ENCODE measurements around the gene VRK3.
"Not testable (repeated sequence)": the region's sequence is repeated elsewhere in the genome, so short reads cannot be mapped to it uniquely, and the experiment has no call there.

VRK3 gene, protein sequence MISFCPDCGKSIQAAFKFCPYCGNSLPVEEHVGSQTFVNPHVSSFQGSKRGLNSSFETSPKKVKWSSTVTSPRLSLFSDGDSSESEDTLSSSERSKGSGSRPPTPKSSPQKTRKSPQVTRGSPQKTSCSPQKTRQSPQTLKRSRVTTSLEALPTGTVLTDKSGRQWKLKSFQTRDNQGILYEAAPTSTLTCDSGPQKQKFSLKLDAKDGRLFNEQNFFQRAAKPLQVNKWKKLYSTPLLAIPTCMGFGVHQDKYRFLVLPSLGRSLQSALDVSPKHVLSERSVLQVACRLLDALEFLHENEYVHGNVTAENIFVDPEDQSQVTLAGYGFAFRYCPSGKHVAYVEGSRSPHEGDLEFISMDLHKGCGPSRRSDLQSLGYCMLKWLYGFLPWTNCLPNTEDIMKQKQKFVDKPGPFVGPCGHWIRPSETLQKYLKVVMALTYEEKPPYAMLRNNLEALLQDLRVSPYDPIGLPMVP

DNA sequence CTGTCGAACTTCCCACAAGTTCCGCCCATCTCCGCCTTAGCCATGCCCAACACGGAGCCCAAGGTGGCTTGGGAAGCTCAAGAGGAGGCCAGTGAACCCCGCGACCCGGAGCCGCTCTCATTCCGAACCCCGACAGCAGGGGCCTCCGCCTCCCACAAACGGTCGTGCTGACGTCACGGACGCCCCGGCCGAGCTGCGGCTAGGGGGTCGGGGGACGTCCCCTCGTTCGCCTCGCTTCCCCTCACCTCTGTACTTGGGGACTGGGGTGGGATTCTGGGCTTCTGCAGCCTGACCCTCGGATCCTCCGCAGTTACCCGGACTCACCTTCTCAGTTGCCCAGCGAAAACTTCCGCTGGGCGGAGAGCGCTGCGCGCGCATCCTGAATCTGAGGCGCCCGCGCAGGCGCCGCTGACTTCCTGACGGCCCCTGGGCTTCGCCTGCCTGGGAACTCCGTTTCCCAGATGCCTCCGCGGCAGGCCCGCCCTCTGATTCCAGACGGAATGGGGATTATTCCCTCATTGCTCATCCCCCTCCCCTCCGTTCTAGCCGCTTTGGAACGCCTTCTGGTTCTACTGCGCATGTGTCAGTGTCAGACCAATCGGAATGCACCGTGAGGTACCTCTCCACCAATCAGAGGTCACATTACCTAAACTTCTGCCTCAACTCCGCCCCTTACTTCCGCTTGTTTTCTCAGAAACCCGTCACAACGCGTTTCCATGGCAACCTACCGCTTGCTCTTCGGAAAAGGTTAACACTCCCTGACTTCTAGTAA, at the start of gene VRK3:
Gene VRK3 (minus strand): TSS at position 351 of the 772 bp plus-strand sequence. CDS start 9,210 bp downstream, outside the sequence.
- Mint-ChIP-seq H3K27ac (ENCODE audit: low read depth) (peak within 1 kb of the TSS; percentile 99), H3K36me3 (ENCODE audit: insufficient read depth) (peaks cover 23% of the 10 kb centered on the region), H3K4me3 (peak within 1 kb of the TSS; percentile 92), H3K27me3 (no peaks in the 10 kb centered on the region), H3K9me3 (no peaks in the 10 kb centered on the region), H3K4me1 (peaks cover 49% of the 10 kb centered on the region)
- DNase-seq (ENCODE audit: low spot score in 2 of 2) (peak; percentile 92 to 100), ATAC-seq (replicated peaks; ENCODE audit: extremely low read depth, poor library complexity, severe bottlenecking) (peak; percentile 88)

DNA sequence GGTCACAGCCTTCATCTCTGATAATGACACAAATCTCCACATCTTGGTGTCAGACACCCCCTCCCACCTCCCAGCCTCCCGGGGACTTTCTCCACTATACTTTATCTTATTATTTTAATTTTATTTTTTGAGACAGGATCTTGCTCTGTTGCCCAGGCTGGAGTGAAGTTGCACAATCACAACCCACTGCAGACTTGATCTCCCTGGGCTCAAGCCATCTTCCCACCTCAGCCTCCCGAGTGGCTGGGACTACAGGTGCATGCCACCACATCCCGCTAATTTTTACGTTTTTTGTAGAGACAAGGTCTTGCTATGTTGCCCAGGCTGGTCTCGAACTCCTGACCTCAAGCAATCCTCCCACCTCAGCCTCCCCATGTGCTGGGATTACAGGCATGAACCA, 43.2 kb upstream of the VRK3 start:
- H3K27ac Mint-ChIP-seq (ENCODE audit: low read depth); H3K4me3 Mint-ChIP-seq; H3K36me3 Mint-ChIP-seq (ENCODE audit: insufficient read depth); ATAC-seq (replicated peaks; ENCODE audit: extremely low read depth, poor library complexity, severe bottlenecking); DNase-seq (ENCODE audit: low spot score in 2 of 2); H3K9me3 Mint-ChIP-seq; H3K4me1 Mint-ChIP-seq: not testable (repeated sequence)
- peaks cover 33% of the 10 kb centered on the region for H3K27me3 Mint-ChIP-seq

DNA sequence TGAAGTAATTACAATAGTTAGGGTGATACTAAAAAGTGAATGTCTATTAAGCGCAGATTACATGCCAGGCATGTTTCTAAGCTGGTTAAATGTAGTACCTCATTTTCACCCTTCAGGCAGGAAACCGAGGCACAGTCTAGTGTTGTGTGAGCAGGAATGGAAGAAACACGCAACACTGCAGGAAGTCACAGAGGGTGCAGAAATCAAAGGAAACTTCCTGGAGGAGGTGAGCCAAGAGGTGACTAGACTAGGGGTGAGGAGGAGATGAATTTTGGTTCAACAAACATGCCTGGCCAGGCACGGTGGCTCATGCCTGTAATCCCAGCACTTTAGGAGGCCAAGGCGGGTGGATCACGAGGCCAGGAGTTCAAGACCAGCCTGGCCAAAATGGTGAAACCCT, 42.4 kb upstream of the VRK3 start:
- Mint-ChIP-seq H3K4me3 (no peak overlapping the region), H3K27ac (ENCODE audit: low read depth) (no peak overlapping the region)

DNA sequence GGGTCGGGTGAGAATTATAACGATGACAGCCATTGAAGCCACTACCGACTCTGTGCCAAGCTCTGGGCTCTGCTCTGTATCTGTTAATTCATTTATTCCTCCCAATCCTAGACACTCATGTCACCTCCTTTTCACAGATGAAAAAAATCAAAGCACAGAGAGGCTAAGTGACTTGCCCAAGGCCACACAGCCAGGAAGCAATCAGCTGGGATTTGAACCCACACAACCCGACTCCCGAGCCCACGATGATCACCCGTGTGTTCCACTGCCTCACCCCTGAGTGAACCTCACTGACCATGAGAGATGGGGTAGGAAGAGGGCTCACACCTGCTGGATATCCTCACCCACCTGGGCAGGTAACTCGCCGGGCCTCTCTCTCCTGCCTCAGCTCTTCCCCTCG, 40.8 kb upstream of the VRK3 start:
- DNase-seq (ENCODE audit: low spot score in 2 of 2) (no peak), ATAC-seq (replicated peaks; ENCODE audit: extremely low read depth, poor library complexity, severe bottlenecking) (no peak)
- Mint-ChIP-seq H3K4me3 (no peak overlapping the region), H3K36me3 (ENCODE audit: insufficient read depth) (no peaks in the 10 kb centered on the region), H3K27me3 (peaks cover 33% of the 10 kb centered on the region), H3K4me1 (no peaks in the 10 kb centered on the region), H3K27ac (ENCODE audit: low read depth) (no peak overlapping the region), H3K9me3 (no peaks in the 10 kb centered on the region)

More for the DNA sequence above, 42.4 kb upstream of the VRK3 start:
- DNase-seq (ENCODE audit: low spot score in 2 of 2), result no peak
- H3K4me1 Mint-ChIP-seq, result no peaks in the 10 kb centered on the region
- no peaks in the 10 kb centered on the region for H3K36me3 Mint-ChIP-seq (ENCODE audit: insufficient read depth)
- H3K9me3 Mint-ChIP-seq, result no peaks in the 10 kb centered on the region
- ATAC-seq (replicated peaks; ENCODE audit: extremely low read depth, poor library complexity, severe bottlenecking), result no peak
- H3K27me3 Mint-ChIP-seq, result peaks cover 33% of the 10 kb centered on the region

DNA sequence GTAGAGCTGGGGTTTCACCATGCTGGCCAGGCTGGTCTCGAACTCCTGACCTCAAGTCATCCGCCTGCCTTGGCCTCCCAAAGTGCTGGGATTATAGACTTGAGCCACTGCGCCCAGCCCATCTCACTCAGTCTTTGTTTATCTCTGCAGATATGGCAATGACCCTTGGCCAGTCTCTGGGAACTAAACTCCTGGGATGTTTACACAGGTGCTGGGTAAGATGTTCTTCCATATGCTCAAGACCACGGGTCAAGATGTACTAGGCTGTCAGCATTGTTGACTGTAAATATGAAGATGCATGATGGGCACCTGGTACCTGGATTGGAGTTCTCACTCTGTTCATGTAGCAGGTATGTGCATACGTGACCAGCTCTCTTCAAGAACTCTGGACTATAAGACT, 36.5 kb upstream of the VRK3 start:
- H3K27me3 Mint-ChIP-seq, result peaks cover 24% of the 10 kb centered on the region
- no peak for ATAC-seq (replicated peaks; ENCODE audit: extremely low read depth, poor library complexity, severe bottlenecking)
- no peak overlapping the region for H3K27ac Mint-ChIP-seq (ENCODE audit: low read depth)
- no peak overlapping the region for H3K4me3 Mint-ChIP-seq
- no peaks in the 10 kb centered on the region for H3K9me3 Mint-ChIP-seq
- no peaks in the 10 kb centered on the region for H3K36me3 Mint-ChIP-seq (ENCODE audit: insufficient read depth)
- no peak for DNase-seq (ENCODE audit: low spot score in 2 of 2)
- H3K4me1 Mint-ChIP-seq, result no peaks in the 10 kb centered on the region

DNA sequence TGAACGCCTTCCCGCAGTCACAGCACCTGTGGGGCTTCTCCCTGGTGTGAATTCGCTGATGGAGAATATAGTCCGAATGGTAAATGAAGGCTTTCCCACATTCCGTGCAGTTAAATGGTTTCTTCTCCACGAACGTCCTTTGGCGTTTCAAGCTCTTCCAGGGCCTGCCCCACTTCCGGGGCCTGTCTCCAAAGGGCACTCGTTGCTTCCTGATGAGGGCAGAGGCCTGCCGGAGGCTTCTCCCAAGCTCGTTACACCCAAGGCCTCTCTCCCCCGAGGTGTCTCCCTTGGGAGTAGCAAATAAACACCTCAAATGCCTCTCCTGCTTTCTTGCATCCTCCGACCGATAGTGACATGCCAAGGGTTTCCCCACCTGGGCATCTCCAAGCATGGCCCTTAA, 34.9 kb upstream of the VRK3 start:
- Mint-ChIP-seq H3K27ac (ENCODE audit: low read depth) (no peak overlapping the region), H3K9me3 (no peaks in the 10 kb centered on the region), H3K27me3 (peaks cover 12% of the 10 kb centered on the region), H3K4me3 (no peak overlapping the region), H3K4me1 (no peaks in the 10 kb centered on the region), H3K36me3 (ENCODE audit: insufficient read depth) (no peaks in the 10 kb centered on the region)
- no peak for DNase-seq (ENCODE audit: low spot score in 2 of 2)
- no peak for ATAC-seq (replicated peaks; ENCODE audit: extremely low read depth, poor library complexity, severe bottlenecking)

DNA sequence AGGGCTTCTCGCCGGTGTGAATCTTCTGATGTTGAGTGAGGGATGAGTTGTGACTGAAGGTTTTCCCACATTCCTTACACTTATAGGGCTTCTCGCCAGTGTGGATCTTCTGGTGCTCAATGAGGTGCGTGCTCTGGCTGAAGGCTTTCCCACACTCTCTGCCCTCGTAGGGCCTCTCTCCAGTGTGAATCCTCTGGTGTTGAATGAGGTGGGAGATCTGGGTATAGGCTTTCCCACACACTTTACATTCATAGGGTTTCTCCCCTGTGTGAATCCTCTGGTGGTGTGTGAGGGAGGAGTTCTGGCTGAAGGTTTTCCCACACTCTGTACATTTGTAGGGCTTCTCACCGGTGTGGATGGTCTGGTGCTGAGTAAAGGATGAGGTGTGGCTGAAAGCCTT, 33.9 kb upstream of the VRK3 start:
- ATAC-seq (replicated peaks; ENCODE audit: extremely low read depth, poor library complexity, severe bottlenecking) (no peak), DNase-seq (ENCODE audit: low spot score in 2 of 2) (no peak)
- Mint-ChIP-seq H3K4me3 (no peak overlapping the region), H3K4me1 (no peaks in the 10 kb centered on the region), H3K27me3 (peaks cover 2% of the 10 kb centered on the region), H3K27ac (ENCODE audit: low read depth) (no peak overlapping the region), H3K9me3 (no peaks in the 10 kb centered on the region), H3K36me3 (ENCODE audit: insufficient read depth) (no peaks in the 10 kb centered on the region)

DNA sequence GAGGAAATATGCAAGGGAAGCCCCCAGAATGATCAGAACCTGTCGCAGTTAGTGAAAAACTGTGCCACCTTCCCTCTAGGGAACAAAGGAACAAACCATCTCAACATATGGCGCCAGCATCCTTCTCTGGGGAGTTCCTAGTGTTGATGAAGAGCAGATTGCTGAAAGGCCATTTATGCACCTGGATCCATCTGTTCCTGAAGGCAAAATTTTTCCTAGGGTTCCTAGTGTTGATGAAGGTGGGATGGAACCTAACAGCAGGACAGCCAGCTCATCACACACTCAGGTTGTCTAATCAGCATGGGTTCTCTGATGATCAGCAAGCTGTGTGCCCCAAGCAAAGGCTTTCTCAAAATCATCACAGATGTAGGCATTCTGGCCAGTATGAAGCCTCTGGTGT, 33.3 kb upstream of the VRK3 start:
- H3K4me3 Mint-ChIP-seq, result no peak overlapping the region

DNA sequence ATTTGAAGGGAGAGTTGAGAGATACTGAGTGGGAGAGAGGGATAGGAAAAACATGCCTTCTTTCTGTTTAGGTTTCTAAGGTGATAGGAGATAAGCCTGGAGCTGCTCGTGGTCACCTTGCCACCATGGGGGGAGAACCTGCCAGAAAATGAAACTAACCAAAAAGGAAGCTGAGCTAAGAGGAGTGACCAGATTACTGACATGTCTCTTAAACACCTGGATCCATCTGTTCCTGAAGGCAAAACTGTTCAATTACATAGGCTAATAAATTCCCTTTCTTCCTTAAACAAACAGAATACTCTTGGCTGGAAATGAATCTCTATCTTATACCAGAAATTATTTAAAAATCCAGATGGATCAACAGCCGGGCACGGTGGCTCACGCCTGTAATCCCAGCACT, 27.9 kb upstream of the VRK3 start:
- no peaks in the 10 kb centered on the region for H3K27me3 Mint-ChIP-seq
- DNase-seq (ENCODE audit: low spot score in 2 of 2) (no peak), ATAC-seq (replicated peaks; ENCODE audit: extremely low read depth, poor library complexity, severe bottlenecking) (no peak)
- no peak overlapping the region for H3K27ac Mint-ChIP-seq (ENCODE audit: low read depth)
- H3K4me3 Mint-ChIP-seq, result no peak overlapping the region
- H3K4me1 Mint-ChIP-seq, result peaks cover 14% of the 10 kb centered on the region
- H3K36me3 Mint-ChIP-seq (ENCODE audit: insufficient read depth), result peaks cover 2% of the 10 kb centered on the region
- H3K9me3 Mint-ChIP-seq, result no peaks in the 10 kb centered on the region

More for the DNA sequence above, 33.3 kb upstream of the VRK3 start:
- Mint-ChIP-seq H3K27me3 (no peaks in the 10 kb centered on the region), H3K9me3 (no peaks in the 10 kb centered on the region), H3K27ac (ENCODE audit: low read depth) (no peak overlapping the region), H3K4me1 (no peaks in the 10 kb centered on the region), H3K36me3 (ENCODE audit: insufficient read depth) (no peaks in the 10 kb centered on the region)
- DNase-seq (ENCODE audit: low spot score in 2 of 2) (no peak), ATAC-seq (replicated peaks; ENCODE audit: extremely low read depth, poor library complexity, severe bottlenecking) (no peak)

DNA sequence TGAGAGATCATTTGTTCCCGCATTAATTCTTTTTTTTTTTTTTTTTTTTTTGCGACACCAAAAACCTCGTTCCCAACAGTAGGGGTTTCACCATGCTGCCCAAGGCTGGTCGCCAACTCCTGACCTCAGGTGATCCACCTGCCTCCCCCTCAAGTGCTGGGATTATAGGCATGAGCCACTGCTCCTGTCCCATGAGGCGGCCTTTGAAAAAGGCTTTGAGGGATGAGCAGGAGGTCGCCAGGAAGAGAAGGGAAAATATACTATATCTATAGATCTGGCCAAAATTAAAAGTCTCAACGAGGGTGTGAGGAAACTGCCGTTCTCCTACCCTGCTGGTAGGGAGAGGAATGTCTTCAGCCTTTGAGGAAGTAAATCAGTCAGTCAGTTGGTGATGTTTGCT, 26.8 kb upstream of the VRK3 start:
- peaks cover 14% of the 10 kb centered on the region for H3K4me1 Mint-ChIP-seq
- H3K9me3 Mint-ChIP-seq, result no peaks in the 10 kb centered on the region
- H3K36me3 Mint-ChIP-seq (ENCODE audit: insufficient read depth), result peaks cover 2% of the 10 kb centered on the region
- no peak overlapping the region for H3K27ac Mint-ChIP-seq (ENCODE audit: low read depth)
- H3K4me3 Mint-ChIP-seq, result no peak overlapping the region
- DNase-seq (ENCODE audit: low spot score in 2 of 2), result no peak
- no peaks in the 10 kb centered on the region for H3K27me3 Mint-ChIP-seq
- no peak for ATAC-seq (replicated peaks; ENCODE audit: extremely low read depth, poor library complexity, severe bottlenecking)

DNA sequence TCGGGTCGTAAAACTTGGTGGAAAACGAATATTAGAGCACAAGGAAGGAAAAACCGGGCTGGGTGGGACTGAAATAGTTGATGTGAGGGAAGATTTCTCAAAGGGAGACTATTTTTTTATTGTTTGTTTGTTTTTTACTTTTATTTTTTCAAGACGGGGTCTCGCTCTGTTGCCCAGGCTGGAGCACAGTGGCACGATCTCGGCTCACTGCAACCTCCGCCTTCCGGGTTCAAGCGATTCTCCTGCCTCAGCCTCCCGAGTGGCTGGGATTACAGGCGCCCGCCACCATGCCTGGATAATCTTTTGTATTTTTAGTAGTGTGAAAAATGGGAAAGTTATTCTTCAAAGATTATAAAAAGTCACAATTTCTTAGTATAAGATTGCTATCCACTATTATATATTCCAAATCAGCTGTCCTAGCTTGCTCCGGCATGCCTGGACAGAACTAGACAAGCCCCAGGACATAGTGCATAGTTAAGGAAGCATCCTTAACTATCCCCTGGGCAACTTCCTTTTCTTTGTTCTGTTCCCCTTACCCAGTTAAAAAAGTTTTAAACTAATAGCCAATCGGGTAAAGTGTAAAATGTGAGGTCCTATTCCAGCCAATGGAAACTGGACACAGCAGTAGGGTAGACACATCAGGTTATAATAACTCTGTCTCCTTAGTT, 26.2 kb upstream of the VRK3 start:
- not testable (repeated sequence) for H3K9me3 Mint-ChIP-seq; ATAC-seq (replicated peaks; ENCODE audit: extremely low read depth, poor library complexity, severe bottlenecking); H3K27me3 Mint-ChIP-seq; DNase-seq (ENCODE audit: low spot score in 2 of 2); H3K36me3 Mint-ChIP-seq (ENCODE audit: insufficient read depth)
- Mint-ChIP-seq H3K27ac (ENCODE audit: low read depth) (peak overlapping the region; percentile 91), H3K4me1 (peaks cover 14% of the 10 kb centered on the region), H3K4me3 (peak overlapping the region; percentile 87)

DNA sequence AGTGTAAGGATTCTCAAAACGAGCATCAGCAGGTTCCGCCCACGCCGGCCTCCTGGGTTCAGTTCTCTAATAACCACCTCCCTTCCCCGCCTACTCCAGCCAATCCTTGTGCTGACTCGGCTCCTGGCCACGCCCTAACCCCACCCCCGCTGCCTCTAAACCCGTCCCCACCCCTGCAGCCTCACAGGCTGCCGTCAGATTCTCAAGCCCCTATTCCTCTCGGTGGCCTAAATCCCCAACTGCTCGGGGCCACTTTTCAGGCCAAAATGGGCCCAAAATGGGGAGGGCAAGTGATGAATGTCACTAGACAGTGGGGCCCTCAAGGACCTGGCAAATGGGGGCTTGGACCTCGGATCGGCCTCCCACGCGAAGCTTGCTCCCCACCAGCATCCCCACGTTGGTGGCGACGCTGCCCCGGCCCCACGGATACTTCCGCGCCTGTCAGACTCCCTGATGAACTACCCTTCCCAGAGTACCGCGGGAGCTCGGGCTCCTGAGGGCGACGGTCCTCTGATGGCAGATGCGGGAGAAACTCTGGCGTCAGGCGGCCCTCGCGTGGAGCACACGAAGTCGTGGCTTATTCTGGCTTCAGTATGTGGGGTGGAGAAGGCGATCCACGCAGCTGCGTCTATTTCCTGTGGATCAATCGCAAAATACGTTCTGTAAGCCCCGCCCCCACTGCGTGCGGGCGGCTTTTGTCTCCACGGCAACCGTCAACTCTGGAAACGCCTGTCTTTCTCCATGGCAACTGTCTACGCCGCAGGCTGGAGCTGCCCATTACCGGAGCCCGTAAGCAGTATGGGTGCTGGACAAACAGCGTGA, 25.4 kb upstream of the VRK3 start:
- DNase-seq (ENCODE audit: low spot score in 2 of 2) (peak; percentile 65 to 70), ATAC-seq (replicated peaks; ENCODE audit: extremely low read depth, poor library complexity, severe bottlenecking) (peak; percentile 90)
- peaks cover 14% of the 10 kb centered on the region for H3K4me1 Mint-ChIP-seq
- H3K36me3 Mint-ChIP-seq (ENCODE audit: insufficient read depth), result peaks cover 2% of the 10 kb centered on the region
- peak overlapping the region; percentile 87 for H3K4me3 Mint-ChIP-seq
- no peaks in the 10 kb centered on the region for H3K9me3 Mint-ChIP-seq
- no peaks in the 10 kb centered on the region for H3K27me3 Mint-ChIP-seq
- peak overlapping the region; percentile 91 for H3K27ac Mint-ChIP-seq (ENCODE audit: low read depth)
